Measurements from ENCODE around the gene SNX32.

DNA sequence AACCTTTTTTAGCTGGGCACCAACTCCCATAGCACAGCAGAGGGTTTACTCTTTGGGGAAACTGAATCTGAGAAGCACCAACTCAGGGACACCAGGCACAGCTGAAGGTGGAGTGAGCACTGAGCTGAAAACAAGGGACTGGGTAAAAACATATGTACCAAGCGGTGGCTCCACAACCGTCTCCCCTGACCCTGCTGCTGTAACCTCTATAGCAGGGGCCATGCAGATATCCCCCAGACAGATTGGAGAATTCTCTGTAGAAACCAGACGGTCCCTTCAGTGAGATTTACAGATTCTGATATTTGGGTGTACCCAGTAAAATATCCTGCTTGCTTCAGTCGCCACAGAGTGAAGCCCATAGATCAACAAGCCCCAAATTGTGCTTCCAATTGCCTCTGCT is 4.3 kb upstream of the SNX32 start:
- no peak for TF ChIP-seq CTCF (IDR thresholded peaks at IDR 0.05)
- TF ChIP-seq POLR2A (IDR thresholded peaks at IDR 0.05), result no peak

Measured in lower leg skin (tissue), 3 donors.